ENCODE data around the gene CCDC40.

GRCh38 chr17:80111702-80112470 lies 75.4 kb downstream of the CCDC40 start:
- TF ChIP-seq, protein P1, sequence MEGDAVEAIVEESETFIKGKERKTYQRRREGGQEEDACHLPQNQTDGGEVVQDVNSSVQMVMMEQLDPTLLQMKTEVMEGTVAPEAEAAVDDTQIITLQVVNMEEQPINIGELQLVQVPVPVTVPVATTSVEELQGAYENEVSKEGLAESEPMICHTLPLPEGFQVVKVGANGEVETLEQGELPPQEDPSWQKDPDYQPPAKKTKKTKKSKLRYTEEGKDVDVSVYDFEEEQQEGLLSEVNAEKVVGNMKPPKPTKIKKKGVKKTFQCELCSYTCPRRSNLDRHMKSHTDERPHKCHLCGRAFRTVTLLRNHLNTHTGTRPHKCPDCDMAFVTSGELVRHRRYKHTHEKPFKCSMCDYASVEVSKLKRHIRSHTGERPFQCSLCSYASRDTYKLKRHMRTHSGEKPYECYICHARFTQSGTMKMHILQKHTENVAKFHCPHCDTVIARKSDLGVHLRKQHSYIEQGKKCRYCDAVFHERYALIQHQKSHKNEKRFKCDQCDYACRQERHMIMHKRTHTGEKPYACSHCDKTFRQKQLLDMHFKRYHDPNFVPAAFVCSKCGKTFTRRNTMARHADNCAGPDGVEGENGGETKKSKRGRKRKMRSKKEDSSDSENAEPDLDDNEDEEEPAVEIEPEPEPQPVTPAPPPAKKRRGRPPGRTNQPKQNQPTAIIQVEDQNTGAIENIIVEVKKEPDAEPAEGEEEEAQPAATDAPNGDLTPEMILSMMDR (IDR thresholded peaks at IDR 0.05): no peak
- TF ChIP-seq EZH2 (IDR thresholded peaks at IDR 0.05; ENCODE audit: borderline replicate concordance, insufficient read depth, low read depth, low read length, poor library complexity, severe bottlenecking): no peak

All from B cell (primary cell).